Kidney (tissue), 14 donors: ENCODE measurements around the gene FOXP2. TPM values are rescaled to one million over a fixed set of nuclear protein-coding genes. Genes with fewer than 3 reads are reported as not detected.

Experiments
- DNase-seq, 5 donors: peaks; one replicate each; pipeline ENCODE4 v3.0.0-alpha.2; 2013 to 2020
- FAIRE-seq: peaks from 2 replicates; lab custom pipeline; 2012; peaks lifted over from hg19 to GRCh38; lab: Jason Lieb, UNC
- H3K27ac ChIP-seq, 2 donors: one replicate each; pipeline ENCODE4 v1.7.0; 2013; ENCODE audit warnings: low read depth in 2 of 2, low read length in 2 of 2, inconsistent platforms in 1 of 2
- H3K27me3 ChIP-seq: one replicate; pipeline ENCODE4 v1.7.1; 2013; ENCODE audit warnings: low read length, inconsistent platforms; ENCODE audit not compliant: control insufficient read depth, insufficient read depth
- H3K36me3 ChIP-seq, 3 donors: one replicate each; pipeline versions ENCODE4 v1.7.0 to v1.7.1; 2013; ENCODE audit warnings: low read length in 3 of 3, control low read depth in 1 of 3, inconsistent platforms in 1 of 3; ENCODE audit not compliant: insufficient read depth in 3 of 3, control insufficient read depth in 2 of 3
- H3K4me1 ChIP-seq, 3 donors: one replicate each; pipeline versions ENCODE4 v1.7.0 to v1.7.1; 2013; ENCODE audit warnings: low read length in 3 of 3, inconsistent platforms in 1 of 3, low read depth in 1 of 3; ENCODE audit not compliant: control insufficient read depth in 2 of 3, insufficient read depth in 2 of 3
- H3K4me3 ChIP-seq, 3 donors: one replicate each; pipeline versions ENCODE4 v1.7.0 to v1.8.1; 2013; ENCODE audit warnings: low read length in 3 of 3, control low read depth in 1 of 3, inconsistent platforms in 1 of 3
- H3K9ac ChIP-seq, 3 donors: one replicate each; pipeline versions ENCODE4 v1.7.0 to v1.7.1; 2013; ENCODE audit warnings: low read length in 3 of 3, control low read depth in 1 of 3, inconsistent platforms in 1 of 3
- H3K9me3 ChIP-seq, 3 donors: one replicate each; pipeline versions ENCODE4 v1.7.0 to v1.7.1; 2013; ENCODE audit warnings: low read length in 3 of 3, control low read depth in 1 of 3, inconsistent platforms in 1 of 3; ENCODE audit not compliant: control insufficient read depth in 2 of 3, insufficient read depth in 1 of 3
- CTCF ChIP-seq: IDR thresholded peaks from 3 replicates; pipeline ENCODE4 v1.5.1; 2012; ENCODE audit warnings: mild to moderate bottlenecking, moderate library complexity, borderline replicate concordance; ENCODE audit not compliant: insufficient read depth; ENCODE audit errors: extremely low read depth
- intact Hi-C: fragments of 100-400 bp; cut with DNase I; formaldehyde crosslinking; loops from one replicate; pipeline ENCODE4 v1.11.1; 2022
- polyA plus RNA-seq: library from polyadenylated mRNA; stranded (reverse); fragments of 350-450 nt; fragmentation: Illumina TruSeq; extraction: RNeasy Lipid Tissue Mini Kit (QIAGEN cat#74804); gene quantifications from one replicate; pipeline ENCODE4 v1.2.3, GENCODE V29; 2014; ENCODE audit warnings: low read depth, low replicate concordance; ENCODE audit not compliant: insufficient read depth
- total RNA-seq: library from RNA; stranded (reverse); fragmentation: NEBNext Ultra II Directional; extraction: Animal tissue kit (Norgen Biotek cat#: 25700); gene quantifications from one replicate; pipeline ENCODE4 v1.2.1, GENCODE V29; 2021
- donor health status: control.
- donor health status: control.
- donor health status: control.
- donor health status: control.
- donor health status: control.
- donor health status: DM: yes; HTN: yes; CAD: no.
- donor health status: Normal renal cell carcinoma (clear cell type).

Gene FOXP2
- total and polyA plus RNA-seq, 2 donors from 2014 or later, result 0.69 to 8.0 TPM

GRCh38 chr7:114444196-114444595, 29.6 kb downstream of the FOXP2 start:
- intact Hi-C loops, result no loop called here
- H3K36me3 ChIP-seq, result no peaks in the 10 kb centered on the region
- FAIRE-seq, result no peak

GRCh38 chr7:114450431-114450830, 35.8 kb downstream of the FOXP2 start:
- Histone ChIP-seq H3K27me3 (no peaks in the 10 kb centered on the region), H3K4me1 (no peaks in the 10 kb centered on the region), H3K4me3 (no peak overlapping the region), H3K9ac (no peak overlapping the region), H3K27ac (no peak overlapping the region), H3K9me3 (no peaks in the 10 kb centered on the region), H3K36me3 (no peaks in the 10 kb centered on the region)
- intact Hi-C loops, result no loop called here
- TF ChIP-seq CTCF, result no peak
- DNase-seq, result no peak
- no peak for FAIRE-seq

More at GRCh38 chr7:114444196-114444595, 29.6 kb downstream of the FOXP2 start:
- H3K27me3 ChIP-seq, result no peaks in the 10 kb centered on the region
- no peaks in the 10 kb centered on the region for H3K4me1 ChIP-seq
- no peaks in the 10 kb centered on the region for H3K9me3 ChIP-seq
- no peak for DNase-seq
- no peak overlapping the region for H3K4me3 ChIP-seq
- no peak for TF ChIP-seq CTCF
- H3K9ac ChIP-seq, result no peak overlapping the region
- no peak overlapping the region for H3K27ac ChIP-seq

GRCh38 chr7:114459574-114459973, 45.0 kb downstream of the FOXP2 start:
- no peaks in the 10 kb centered on the region for H3K9me3 ChIP-seq
- H3K4me1 ChIP-seq, result no peaks in the 10 kb centered on the region
- no peak for TF ChIP-seq CTCF
- intact Hi-C loops, result no loop called here
- DNase-seq, result no peak
- no peaks in the 10 kb centered on the region for H3K36me3 ChIP-seq
- no peak overlapping the region for H3K9ac ChIP-seq
- FAIRE-seq, result no peak
- no peak overlapping the region for H3K4me3 ChIP-seq
- no peaks in the 10 kb centered on the region for H3K27me3 ChIP-seq
- H3K27ac ChIP-seq, result no peak overlapping the region

GRCh38 chr7:114460021-114460420, 45.4 kb downstream of the FOXP2 start:
- Histone ChIP-seq H3K4me3 (no peak overlapping the region), H3K9me3 (no peaks in the 10 kb centered on the region), H3K36me3 (no peaks in the 10 kb centered on the region), H3K27ac (no peak overlapping the region), H3K9ac (no peak overlapping the region), H3K4me1 (no peaks in the 10 kb centered on the region), H3K27me3 (no peaks in the 10 kb centered on the region)
- FAIRE-seq (no peak), DNase-seq (no peak)
- TF ChIP-seq CTCF, result no peak
- intact Hi-C loops, result no loop called here
